Activated CD8-positive, alpha-beta memory T cell treated with anti-CD3 and anti-CD28 coated beads for 48 hours (primary cell): ENCODE results near the gene IGLL5.
"Not testable (repeated sequence)": the region's sequence is repeated elsewhere in the genome, so short reads cannot be mapped to it uniquely, and the experiment has no call there.

Experiments
- DNase-seq, 3 experiments: peaks; one replicate each; pipeline ENCODE4 v3.0.0-alpha.2; 2020; ENCODE audit warnings: low read depth in 2 of 3, low spot score in 2 of 3

The IGLL5 gene

DNA sequence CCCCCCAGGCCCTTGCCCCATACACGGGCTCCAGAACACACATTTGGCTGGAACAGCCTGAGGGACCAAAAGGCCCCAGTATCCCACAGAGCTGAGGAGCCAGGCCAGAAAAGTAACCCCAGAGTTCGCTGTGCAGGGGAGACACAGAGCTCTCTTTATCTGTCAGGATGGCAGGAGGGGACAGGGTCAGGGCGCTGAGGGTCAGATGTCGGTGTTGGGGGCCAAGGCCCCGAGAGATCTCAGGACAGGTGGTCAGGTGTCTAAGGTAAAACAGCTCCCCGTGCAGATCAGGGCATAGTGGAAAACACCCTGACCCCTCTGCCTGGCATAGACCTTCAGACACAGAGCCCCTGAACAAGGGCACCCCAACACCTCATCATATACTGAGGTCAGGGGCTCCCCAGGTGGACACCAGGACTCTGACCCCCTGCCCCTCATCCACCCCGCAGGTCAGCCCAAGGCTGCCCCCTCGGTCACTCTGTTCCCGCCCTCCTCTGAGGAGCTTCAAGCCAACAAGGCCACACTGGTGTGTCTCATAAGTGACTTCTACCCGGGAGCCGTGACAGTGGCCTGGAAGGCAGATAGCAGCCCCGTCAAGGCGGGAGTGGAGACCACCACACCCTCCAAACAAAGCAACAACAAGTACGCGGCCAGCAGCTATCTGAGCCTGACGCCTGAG is 13.1 kb downstream of the IGLL5 start:
- DNase-seq = not testable (repeated sequence)

- no peak for DNase-seq
Observed at GRCh38 chr22:22901578-22902218, 14.1 kb downstream of the IGLL5 start.

- no peak for DNase-seq
Observed at GRCh38 chr22:22902247-22903001, 14.8 kb downstream of the IGLL5 start.

DNA sequence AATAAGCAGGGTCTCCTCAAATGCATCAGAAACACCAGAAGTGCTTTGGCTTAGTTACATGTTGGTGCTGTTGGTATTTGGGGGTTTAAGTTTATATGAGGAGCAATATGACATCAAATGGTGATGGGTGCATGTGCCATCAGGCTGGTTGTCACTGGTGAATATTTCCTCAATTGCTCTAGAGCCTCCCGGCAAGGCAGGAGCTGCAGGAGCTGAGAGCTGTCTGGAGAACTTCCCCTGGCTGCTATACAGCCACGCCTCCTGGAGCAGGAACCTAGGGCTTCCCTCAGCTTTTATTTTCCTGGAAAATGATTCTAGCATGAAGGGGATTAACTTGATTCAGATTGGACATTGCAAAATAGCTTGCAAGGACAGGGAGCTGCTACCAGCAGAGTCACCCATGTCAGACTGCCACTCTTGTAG is 15.8 kb downstream of the IGLL5 start:
- DNase-seq = no peak

GRCh38 chr22:22903781-22904192 is 16.2 kb downstream of the IGLL5 start:
- not testable (repeated sequence) for DNase-seq

DNA sequence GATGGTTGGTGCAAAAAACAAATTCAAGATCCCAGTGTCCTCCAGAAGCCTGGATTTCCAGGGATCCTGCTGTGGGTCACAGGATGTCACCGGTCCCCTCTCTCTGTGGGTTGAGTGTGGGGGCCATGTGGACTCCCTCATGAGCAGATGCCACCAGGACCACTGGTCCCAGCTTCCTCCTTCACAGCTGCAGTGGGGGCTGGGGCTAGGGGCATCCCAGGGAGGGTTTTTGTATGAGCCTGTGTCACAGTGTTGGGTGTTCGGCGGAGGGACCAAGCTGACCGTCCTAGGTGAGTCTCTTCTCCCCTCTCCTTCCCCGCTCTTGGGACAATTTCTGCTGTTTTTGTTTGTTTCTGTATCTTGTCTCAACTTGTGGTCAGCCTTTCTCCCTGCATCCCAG is 17.1 kb downstream of the IGLL5 start:
- not testable (repeated sequence) for DNase-seq

GRCh38 chr22:22906391-22906790 is 18.8 kb downstream of the IGLL5 start:
- not testable (repeated sequence) for DNase-seq

- no peak for DNase-seq
Observed at GRCh38 chr22:22906907-22907550, 19.4 kb downstream of the IGLL5 start.

- no peak for DNase-seq
Observed at GRCh38 chr22:22907551-22908494, 20.2 kb downstream of the IGLL5 start.

- no peak for DNase-seq
Observed at GRCh38 chr22:22908495-22908861, 20.9 kb downstream of the IGLL5 start.

DNA sequence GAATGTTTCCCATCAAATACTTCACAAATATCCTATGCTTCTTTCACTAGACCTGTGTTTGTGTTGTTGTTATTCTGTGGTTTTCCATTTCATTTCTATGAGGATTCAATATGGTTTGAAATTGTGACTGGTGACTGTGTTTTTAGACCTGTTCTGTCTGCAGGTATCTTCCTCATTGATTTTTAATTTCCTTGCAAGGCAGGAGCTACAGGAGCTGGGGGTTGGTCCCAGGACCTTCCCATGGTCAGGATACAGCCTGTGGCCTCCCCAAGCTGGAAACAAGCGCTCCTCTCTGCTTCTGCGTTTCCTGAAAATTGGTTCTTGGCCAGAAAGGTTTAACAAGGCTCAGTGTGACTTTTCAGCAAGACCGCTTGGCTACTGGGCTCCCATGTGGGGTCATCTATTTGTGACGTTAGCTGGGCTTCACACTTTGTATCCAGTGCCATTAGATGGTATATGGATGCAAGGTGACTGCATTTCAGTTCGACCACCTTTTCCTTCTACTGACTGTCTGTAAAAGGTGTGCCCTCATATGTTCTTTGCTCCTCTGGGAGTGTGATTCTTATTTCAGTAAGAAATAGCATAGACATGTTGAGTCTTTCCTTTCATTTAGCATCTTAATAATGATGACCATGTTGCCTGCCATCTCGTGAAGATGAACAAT is 21.5 kb downstream of the IGLL5 start:
- no peak for DNase-seq

DNA sequence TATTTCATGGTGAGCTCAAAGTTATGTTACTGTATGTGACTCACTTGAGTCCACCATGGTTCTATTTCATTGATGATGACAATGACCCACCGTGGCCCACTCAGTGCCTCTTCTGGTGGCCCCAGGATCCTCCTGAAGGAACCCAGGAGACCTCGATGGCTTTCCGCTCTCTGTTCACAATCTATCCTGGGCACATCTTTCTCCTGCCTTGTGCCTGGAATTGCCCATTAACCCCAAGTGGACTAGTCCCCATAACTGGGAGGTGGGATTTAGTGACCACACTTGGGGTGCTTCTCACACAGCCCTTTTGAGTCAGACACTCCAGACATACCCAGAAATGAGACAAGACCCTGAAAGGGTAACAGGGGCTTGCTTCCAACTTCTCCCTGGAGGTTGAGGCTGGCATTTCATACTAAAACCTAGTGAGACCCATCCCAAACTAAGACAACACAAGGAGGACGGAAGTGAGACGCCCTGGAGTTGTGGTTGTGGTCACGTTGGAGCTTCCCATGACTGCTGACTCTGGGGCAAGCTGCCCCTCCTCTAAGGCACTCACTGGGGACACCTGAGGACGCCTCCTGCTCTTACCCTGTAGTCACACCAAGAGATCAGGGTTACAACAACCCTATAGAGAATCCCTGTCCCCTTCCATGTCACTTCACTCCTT is 22.1 kb downstream of the IGLL5 start:
- DNase-seq = no peak

DNA sequence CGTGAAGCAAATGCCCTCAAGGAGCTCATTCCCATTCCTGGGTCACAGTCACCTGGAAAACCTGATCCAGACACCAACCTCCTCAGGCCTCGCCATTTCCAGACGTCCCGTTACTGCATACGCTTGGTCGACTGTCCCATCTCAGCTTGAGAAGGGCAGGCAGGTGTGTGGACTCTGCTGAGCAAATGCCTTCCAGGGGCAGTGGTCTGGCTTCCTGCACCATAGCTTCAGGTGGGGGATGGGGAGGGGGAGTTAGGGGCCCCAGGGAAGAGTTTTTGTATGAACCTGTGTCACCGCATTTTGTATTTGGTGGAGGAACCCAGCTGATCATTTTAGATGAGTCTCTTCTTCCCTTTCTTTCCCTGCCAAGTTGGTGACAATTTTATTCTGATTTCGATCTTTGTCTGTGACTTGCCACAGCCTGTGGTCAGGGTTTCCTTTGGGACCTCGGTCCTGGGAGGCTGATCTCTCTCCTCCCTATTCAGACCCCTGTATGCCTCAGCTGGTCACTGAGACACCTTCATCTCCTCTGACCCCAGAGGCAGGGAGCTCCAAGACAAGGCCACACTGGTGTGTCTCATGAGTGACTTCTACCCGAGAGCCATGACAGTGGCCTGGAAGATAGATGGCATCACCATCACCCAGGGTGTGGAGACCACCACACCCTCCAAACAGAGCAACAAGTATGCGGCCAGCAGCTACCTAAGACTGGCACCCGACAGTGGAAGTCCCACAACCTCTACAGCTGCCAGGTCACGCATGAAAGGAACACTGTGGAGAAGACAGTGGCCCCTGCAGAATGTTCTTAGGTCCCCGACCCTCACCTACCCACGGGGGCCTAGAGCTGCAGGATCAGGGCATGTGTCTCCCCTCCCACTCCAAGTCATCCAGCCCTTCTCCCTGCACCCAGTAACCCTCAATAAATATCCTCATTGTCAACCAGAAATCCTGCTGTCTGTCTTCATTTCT is 22.9 kb downstream of the IGLL5 start:
- no peak for DNase-seq

- no peak for DNase-seq
Observed at GRCh38 chr22:22911327-22912134, 23.9 kb downstream of the IGLL5 start.

- no peak for DNase-seq
Observed at GRCh38 chr22:22912135-22912987, 24.7 kb downstream of the IGLL5 start.

- no peak for DNase-seq
Observed at GRCh38 chr22:22912988-22913253, 25.3 kb downstream of the IGLL5 start.

DNA sequence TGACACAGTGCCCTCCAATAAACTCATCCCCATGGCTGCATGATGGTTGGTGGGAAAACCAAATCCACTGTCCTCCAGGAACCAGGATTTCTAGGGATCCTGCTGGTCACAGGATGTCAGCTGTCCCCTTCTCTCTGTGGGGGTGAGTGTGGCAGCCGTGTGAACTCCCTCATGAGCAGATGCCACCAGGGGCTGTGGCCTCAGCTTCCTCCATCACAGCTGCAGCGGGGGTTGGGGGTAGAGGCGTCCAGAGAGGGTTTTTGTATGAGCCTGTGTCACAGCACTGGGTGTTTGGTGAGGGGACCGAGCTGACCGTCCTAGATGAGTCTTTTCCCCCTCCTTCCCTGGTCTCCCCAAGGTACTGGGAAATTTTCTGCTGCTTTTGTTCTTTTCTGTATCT is 26.4 kb downstream of the IGLL5 start:
- DNase-seq = no peak
